GM18519 (cell line): ENCODE data around the gene COMT.
"Not testable (repeated sequence)": the region's sequence is repeated elsewhere in the genome, so short reads cannot be mapped to it uniquely, and the experiment has no call there.

ENCODE experiments used
- ATAC-seq: cut with Tn5 transposase; IDR thresholded peaks from one replicate; pipeline ENCODE4 v1.9.1; 2021; ENCODE audit warnings: mild to moderate bottlenecking, moderate library complexity; ENCODE audit not compliant: unreplicated experiment, low FRiP score

The COMT gene

GRCh38 chr22:19906864-19907263, 34.7 kb upstream of the COMT start:
- not testable (repeated sequence) for ATAC-seq

- ATAC-seq, result not testable (repeated sequence)
Measured at GRCh38 chr22:19907902-19908301, 33.7 kb upstream of the COMT start.

GRCh38 chr22:19909350-19910179, 32.0 kb upstream of the COMT start:
- no peak for ATAC-seq

DNA sequence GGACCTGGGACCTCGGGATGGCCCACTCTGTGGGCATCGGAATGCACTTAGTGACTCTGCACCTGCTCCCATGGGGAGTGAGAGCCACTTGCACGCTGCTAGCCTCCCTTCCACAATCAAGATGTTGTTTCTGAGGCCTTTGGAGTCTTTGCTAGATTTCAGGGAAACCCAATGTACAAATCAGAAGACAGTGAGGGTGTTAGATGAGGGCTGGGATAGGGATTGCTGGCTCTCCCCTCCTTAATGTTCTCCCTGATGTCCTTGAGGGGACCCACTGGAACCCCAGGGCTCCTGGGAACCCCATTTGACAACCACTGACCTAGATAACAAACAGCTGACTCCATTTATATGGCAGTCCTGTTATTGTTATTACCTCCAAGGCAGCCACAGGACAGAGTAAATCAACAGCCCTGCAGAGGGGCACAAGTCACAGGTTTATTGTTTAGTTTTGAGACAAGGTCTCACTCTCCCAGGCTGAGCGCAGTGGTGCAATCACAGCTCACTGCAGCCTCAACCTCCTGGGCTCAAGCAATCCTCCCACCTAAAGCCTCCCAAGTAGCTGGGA, 31.3 kb upstream of the COMT start:
- no peak for ATAC-seq

GRCh38 chr22:19911540-19912270, 29.9 kb upstream of the COMT start:
- ATAC-seq, result no peak

DNA sequence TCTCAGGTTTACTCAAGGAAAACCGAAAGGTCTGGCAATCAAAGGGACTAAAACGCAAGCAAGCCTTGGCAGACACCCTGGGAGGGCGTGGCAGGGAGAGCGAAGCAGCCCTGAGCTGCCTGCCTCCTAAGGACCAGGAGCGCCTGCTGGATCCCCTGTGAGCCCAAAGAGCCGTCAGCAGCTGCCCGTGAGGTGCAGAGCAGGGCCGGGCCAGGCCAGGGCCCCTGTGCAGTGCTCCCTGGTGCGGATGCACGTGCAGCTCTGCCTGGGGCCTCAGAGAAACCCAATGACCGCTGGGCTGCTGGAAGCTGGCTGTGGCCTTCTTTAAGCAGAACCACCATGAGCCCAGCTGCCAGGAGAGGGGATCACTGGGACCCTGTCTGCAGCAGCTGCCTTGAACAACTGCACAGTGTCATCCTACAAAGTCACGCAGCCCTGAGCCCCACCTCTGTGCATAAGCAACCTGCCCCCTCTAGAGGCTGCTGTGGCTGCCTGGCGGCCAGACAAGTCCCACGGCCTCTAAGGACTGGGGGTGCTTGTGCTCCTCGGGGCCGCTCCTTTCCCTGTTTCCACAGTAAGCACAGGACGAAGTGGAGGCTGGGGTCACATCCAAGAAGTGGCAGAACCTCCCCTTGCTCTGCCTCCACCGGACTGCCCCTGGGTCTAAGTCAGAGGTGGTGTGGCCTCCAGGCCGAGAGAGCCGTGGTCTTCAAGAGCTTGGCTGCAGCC, 29.1 kb upstream of the COMT start:
- no peak for ATAC-seq

DNA sequence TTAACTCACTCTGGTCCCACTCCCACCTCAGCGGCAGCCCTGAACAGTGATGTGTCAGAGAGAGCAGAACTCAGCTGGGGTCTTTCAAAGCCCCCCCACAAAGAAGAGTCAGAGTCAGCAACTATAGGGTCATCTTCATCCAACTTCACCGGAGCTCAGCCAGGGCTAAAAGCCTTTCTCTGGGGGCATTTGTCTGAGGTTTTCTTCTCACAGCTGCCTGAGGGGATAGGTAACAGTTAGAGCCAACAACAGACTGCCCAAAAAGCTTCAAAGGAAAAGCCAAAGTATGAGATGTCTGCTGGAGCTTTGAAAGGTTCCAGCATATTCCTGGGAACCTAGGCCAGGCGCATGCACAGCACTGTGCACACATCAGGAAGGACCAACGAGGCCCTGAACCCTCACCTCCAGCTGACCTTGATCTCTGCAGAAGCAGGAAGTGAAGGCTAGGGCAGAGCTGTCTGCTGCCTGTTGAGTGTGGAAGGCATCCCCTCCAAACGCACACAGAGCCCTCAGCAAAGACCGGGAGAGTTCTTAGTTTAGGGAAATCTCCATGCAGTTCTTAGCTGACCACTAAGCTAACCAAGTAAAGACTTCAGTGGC, 28.1 kb upstream of the COMT start:
- ATAC-seq, result no peak

DNA sequence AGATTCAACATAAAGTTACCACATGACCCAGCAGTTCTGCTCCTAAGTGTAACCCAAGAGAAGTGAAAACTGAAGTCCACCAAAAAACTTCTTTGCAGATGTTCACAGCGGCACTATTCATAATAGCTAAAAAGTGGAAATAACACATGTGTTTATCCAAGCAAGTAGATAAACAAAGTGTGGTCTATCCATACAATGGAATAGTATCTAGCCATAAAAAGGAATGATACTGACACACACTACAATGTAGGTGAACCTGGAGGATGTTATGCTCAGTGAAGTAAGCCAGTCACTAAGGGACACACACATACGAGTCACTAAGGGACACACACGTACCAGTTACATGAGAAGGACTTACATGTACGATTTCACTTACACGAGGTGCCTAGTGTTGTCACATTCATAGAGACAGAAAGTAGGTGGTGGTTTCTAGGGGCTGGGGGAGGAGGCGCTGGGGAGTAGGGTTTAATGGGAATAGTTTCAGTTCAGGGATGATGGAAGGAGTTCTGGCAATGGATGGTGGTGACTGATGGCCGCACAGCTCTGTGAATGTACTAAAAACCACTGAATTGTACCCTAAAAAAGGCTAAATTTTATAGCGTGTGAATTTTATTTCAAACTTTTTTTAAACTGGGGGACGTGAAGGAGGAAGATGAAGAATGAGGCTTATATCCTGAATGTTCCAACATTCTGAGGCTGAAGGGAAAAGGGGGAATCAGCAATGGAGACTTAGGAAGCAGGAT, 27.2 kb upstream of the COMT start:
- no peak for ATAC-seq

DNA sequence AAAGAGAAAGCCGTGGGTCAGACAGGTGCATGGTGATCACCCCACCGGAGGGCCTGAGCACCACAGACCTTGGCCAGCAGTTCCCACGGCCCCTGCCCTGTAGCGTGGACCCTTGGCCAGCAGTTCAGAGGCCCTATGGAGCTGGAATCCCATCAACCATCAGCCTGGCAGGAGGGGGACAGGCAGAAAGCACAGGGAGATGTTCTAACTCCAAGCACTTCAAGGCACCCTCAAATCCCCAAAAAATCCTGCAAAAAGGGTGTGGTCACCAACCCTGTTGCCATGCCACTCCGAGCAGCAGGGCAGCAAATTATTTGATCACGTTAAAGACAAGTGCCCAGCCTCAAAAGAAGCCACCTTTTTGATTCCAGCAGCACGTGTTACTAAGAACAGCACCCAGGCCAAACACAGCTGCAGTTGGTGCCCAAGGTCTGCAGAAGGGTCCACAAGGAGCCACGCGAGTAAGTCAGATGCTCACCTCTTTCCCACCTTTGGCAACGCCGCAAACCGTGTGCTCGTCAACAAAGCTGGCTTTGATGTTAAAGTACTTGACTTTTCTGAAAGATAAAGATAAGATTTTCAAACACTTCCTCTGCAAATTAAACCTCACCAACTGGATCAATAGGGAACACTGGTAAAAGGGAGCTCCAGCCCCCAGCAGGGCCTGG, 26.2 kb upstream of the COMT start:
- ATAC-seq, result no peak

- ATAC-seq, result no peak
Measured at GRCh38 chr22:19916006-19916405, 25.6 kb upstream of the COMT start.

GRCh38 chr22:19916941-19917340, 24.6 kb upstream of the COMT start:
- ATAC-seq, result no peak

DNA sequence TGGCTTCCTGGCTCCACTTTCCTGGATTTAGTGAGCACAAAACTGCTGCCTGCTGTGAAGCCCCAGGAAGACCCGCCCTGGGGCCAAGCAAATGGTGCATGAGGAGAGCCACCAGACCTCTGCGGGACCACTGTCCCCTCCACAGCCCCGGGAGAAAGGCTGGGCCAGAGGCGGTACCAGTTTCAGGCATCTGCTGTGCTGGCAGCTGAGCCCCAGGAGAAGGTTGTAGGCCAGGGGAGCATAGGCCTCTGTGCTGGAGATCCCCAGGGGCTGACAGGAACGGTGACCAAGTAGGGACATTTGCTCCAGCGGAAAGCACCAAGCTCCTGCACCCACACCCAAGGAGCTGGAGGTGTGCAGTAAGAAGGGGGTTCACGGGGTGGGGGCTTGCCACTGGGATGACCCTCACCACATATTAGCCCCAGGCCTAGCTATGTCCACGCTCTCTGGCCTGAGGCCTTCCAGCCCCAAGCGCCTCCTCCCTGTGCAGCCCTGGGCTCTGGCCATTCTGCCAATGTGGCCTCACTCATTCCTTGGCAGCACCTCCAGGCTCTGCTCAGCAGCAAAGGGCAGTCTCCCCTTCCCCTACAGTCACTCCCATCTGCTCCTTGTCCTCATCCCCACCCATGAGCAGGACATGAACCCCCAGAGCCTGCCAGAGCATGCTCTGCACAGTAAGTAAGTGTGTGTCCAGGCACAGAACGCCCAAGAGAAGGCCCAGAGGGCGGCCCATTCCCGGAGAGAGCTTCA, 24.0 kb upstream of the COMT start:
- no peak for ATAC-seq

DNA sequence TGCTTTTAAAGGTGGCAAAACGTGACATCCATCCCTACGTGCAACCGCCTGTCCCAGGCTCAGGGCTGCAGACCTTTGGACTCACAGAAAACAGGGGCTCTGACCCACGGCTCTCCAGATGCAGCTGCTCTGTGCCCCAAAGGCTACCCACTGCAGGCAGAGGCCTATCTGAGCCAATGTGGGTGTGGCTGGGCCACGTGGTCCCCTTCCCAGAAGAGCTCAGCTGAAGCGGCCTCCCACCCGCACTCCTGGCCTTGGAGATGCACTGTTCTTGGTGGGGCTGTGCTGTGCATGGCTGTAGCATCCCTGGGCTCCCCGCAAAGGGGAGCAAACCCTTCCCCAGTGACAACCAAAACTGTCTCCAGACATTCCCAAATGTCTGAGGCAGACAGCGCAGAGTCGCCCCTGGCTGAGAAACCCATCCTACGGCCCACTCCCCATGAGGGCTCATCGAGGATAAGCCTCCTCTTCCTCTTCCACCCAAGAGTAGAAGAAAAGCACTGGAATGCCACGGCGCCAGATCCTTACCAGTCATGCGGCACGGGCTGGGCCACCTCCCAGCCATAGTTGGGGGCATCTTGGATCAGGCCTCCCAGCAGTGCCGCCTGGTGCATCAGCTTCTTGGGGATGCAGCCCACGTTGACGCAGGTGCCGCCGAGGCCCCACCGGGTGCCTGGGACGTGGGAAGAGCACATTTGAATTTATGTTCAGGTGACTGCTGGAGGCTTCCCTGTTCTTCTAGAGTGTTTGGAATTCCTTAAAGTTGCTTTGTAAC, 23.1 kb upstream of the COMT start:
- no peak for ATAC-seq

GRCh38 chr22:19919701-19920363, 21.7 kb upstream of the COMT start:
- no peak for ATAC-seq

DNA sequence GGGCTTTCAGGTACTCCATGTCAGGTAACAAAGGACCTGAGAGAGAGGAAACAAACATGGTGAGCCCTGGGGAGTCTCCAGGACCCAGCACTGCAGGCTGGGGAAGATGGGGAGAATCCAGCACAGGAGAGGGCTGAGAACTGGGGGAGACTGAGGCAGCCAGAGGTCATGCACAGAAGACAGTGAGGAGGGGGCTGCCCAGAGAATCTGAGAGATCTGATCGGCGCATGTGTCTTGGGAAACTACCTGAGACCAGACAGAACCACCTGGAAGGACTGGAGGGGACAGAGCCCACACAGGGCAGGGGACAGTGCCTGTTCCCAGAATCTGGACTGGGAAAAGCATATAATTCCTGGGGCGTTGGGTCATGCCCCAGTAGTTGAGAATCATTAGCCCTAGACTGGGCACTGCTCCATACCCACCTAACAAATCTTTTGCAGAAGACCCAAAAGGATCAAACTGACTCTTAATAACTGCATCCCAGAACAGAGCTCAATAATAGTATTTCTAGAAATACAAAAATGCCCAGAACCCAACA, 20.0 kb upstream of the COMT start:
- no peak for ATAC-seq

GRCh38 chr22:19923914-19924513, 17.6 kb upstream of the COMT start:
- ATAC-seq, result no peak

DNA sequence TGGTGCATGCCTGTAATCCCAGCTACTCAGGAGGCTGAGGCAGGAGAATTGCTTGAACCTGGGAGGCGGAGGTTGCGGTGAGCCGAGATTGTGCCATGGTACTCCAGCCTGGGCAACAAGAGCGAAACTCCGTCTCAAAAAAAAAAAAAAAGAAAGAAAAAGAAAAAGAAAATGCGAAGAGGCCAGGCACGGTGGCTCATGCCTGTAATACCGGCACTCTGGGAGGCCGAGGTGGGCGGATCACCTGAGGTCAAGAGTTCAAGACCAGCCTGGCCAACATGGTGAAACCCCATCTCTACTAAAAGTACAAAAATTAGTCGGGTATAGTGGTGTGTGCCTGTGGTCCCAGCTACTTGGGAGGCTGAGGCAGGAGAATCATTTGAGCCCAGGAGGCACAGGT, 15.5 kb upstream of the COMT start:
- not testable (repeated sequence) for ATAC-seq
